Adrenal gland (tissue), 5 donors: ENCODE data around the gene MBP.

Source experiments
- CTCF ChIP-seq, 6 experiments: fragments of 450-650 bp in 4 of 6; fragments of 200-600 bp in 2 of 6; sonication (generic) in 1 of 6; IDR thresholded peaks; 1 replicate in 5 of 6; 2 replicates in 1 of 6; pipeline versions ENCODE4 v1.5.1 to v1.8.0; 2016 to 2021; ENCODE audit warnings: antibody characterized with exemption in 6 of 6, mild to moderate bottlenecking in 2 of 6, moderate library complexity in 1 of 6
- POLR2A ChIP-seq, 2 donors: fragments of 450-650 bp; IDR thresholded peaks; one replicate each; pipeline ENCODE4 v1.6.1; 2017; ENCODE audit warnings: antibody characterized with exemption in 2 of 2, mild to moderate bottlenecking in 2 of 2, moderate library complexity in 1 of 2
- donor health status: DM: no; HTN: no; CAD: no.

- no peak for TF ChIP-seq CTCF (IDR thresholded peaks at IDR 0.05)
- no peak for TF ChIP-seq POLR2A (IDR thresholded peaks at IDR 0.05)
These were observed 2.0 kb upstream of the MBP start for GRCh38 chr18:77134611-77135010.
